Glomerular visceral epithelial cell (primary cell): ENCODE data around the gene DELE1.
"Not testable (repeated sequence)": the region's sequence is repeated elsewhere in the genome, so short reads cannot be mapped to it uniquely, and the experiment has no call there.

Source experiments
- DNase-seq: peaks from one replicate; pipeline ENCODE4 v3.0.0-alpha.2; 2016; ENCODE audit errors: extremely low spot score

Gene DELE1

DNA sequence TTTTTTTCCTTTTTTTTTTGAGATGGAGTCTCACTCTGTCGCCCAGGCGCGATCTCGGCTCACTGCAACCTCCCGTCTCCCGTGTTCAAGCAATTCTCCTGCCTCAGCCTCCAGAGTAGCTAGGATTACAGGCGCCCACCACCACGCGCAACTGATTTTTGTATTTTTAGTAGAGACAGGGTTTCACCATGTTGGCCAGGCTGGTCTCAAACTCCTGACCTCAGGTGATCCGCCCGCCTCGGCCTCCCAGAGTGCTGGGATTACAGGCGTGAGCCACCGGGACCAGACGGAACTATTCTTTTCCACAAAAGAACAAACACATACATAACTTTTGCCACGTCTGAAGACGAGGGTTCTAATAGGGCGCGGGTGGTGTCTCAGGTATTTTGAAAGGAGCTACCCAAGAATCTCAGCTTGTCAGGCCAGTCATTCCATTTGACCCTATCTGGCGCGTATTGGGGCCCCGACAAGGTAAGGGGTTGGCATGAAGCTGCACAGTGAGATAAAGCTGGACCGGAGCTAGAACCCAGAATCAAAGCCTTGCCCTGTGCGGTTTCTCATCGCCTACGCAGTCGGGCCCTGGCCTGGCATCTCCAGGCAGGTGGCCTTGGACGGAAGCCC, 734 bp upstream of the DELE1 start:
- DNase-seq = not testable (repeated sequence)

DNA sequence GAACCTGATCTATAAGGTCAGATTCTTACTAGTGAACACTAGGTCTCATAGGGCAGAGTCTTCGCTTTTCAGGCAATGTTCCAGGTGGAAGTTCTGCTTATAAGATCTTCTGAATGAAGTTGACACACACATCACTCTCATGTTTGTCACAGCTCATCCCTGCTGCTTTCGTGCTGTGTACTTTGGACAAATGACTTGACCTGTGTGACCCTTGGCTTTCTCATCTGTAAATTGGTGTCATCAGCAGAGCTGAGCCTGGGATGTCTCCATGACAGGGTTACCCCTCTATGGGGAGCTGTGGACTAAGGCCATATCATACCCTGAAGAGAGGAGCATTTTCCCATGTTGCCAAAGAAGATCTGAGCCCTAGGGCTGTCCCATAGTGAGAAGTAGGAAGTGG, 2.8 kb downstream of the DELE1 start:
- DNase-seq = no peak

DNA sequence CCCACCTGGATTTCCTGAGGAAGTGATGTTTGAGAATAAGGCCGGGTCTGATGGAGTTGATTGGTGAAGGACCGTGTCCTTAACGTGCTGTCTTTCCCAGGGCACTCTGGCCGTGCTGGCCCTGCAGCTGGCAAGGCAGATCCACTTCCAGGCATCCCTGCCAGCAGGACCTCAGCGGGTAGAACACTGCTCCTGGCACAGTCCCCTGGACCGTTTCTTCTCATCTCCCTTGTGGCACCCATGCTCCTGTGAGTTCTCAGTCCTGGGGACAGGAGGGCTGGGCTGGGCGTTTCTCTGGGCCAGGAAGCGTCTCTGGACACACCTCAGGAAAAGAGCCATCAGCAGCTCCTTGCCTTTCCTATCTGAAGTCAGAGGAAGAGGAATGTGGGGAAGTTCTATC, 4.4 kb downstream of the DELE1 start:
- DNase-seq = no peak

DNA sequence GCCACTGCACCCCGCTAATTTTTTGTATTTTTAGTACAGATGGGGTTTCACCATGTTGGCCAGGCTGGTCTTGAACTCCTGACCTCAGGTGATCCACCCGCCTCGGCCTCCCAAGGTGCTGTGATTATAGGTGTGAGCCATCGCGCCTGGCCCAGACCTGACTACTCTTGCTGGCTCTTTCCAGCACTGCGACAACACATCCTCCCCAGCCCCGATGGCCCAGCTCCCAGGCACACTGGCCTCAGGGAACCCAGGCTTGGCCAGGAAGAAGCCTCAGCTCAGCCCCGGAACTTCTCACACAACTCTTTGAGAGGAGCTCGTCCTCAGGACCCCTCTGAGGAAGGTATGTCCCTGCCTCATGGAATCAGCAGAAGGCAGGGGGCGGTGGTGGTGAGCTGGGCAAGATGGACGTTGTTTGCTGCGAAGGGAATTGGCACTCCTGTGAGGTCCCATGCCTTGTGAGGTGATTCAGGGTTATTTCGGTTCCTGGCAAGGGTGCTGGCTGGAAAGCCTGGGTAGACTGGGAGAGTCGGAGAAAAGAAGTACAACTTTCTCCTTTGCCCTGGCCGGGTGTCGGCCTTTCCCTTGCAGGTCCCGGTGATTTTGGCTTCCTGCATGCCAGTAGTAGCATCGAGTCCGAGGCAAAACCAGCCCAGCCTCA, 5.9 kb downstream of the DELE1 start:
- DNase-seq = no peak

DNA sequence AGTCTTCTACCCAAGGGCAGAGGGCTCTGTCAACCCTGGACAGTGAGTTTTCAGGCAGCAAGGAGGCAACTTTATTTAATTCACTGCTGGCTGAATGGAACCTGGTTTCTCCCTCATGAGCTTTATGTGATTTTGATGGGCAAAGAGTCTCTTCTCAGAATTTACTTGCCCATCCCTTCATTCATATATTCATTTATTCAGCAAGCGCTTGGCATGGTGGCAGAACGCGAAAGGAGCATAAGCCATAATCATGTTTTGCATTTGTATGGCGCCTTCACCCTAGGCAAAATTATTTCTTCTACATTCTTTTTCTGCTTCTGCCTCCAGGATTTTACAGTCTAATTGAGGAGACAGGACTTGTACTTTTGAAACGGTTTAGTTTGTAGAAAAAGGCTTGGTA, 8.0 kb downstream of the DELE1 start:
- DNase-seq = no peak

DNA sequence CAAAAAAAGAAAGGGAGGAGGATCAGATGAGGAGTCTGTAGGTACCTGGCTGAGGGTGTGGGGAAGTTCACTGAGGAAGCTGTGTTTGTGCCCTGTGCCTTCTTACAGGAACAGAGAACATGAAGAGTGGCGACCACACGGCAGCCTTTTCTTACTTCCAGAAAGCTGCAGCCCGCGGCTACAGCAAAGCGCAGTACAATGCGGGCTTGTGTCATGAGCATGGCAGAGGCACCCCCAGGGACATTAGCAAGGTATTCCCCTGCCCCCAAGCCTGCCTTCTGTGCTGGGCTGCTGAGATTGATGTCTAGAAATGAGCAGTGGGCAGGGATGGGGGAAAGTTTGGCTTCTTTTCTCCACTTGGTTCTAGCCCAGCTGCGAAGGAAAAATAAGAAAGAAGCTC, 9.5 kb downstream of the DELE1 start:
- DNase-seq = no peak

DNA sequence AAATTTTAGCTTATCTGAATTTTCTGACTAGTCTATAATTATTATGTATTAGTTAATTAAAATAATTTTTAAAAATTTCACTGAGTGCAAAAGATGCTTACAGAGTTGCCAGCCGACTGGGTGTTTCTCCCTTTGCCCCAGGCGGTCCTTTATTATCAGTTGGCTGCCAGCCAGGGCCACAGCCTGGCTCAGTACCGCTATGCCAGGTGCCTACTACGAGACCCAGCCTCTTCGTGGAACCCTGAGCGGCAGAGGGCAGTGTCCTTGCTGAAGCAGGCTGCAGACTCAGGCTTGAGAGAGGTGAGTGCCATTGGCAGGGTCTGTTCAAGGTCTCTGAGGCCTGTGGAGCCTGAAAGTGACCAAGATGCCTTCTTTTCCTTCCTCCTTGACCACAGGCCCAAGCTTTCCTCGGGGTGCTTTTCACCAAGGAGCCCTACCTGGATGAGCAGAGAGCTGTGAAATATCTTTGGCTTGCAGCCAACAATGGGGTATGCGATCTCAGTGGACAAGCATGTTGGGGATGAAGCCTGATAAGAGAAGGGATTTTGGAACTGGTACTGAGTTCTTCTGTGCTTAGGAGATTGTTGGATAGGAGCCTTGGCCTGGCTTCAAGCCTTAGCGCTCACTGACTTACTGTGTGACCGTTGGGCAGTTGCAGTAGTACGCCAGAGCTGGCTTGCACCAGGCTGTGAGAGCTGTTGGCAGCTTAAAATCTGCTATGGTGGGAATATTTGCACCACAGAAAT, 10.6 kb downstream of the DELE1 start:
- DNase-seq = no peak

DNA sequence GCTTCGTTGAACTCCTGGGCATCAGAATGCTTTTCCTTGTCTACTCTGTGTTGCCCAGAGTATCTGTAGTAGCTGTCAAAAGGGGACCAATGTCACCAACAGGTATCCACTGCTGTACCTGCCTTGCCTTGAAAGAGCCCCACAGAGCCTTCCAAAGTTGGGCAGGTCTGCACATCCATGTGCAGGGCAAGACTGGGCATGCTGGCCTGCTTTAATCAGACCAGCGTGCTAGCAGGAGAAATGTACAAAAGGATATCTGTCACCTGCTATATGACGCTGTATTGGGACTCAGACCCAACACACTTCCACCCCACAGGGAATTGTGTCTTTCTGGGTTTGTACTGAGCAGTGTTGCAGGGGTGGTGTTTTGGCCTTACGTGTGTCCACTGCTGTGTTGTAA, 11.9 kb downstream of the DELE1 start:
- DNase-seq = no peak

DNA sequence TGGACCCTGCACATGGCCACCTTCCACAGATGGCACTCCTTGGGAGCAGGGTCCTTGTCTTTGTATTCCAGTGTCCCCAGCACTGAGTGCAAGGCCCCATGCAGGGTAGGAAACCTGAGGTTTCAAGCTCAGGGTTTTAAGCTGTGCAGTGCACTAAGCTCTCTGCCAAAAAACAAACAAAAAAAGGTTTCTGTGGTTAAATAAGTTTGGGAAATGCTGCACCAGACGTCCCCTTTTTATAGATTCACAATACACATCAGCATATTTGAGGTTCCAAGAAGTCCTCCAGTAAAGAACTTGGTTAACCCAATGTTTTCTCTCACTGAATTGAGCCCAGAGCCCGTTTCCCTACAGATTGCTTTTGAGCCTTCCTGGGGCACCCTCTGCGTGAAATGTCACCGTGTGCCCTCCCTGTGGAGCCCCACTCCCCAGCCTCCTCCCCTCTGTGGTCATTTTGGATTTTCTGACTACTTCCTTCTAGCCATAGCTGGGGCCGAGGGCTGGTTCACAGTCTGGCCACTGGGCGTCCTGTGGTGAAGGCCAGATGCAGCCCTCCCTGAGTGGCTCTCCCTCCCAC, 17.1 kb downstream of the DELE1 start:
- no peak for DNase-seq

DNA sequence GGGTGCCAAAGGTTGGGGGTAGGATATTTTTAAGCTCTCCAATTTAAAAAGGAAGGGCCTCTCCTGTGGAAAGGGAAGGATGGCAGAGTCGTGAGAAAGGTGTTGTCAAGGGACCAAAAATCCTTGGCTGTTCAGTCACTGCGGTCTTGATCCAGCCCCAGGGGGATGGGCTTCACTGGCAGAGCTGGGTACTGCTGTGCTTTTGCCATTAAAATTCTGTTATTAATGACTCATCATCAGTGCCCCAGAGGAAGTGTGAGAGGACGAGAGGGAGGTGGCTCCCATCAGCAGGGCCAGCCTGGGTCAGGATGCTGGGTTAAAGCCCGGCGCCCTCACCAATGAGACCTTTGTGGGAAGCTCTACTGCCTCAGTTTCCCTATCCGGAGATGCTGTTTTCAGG, 17.6 kb downstream of the DELE1 start:
- DNase-seq = no peak

DNA sequence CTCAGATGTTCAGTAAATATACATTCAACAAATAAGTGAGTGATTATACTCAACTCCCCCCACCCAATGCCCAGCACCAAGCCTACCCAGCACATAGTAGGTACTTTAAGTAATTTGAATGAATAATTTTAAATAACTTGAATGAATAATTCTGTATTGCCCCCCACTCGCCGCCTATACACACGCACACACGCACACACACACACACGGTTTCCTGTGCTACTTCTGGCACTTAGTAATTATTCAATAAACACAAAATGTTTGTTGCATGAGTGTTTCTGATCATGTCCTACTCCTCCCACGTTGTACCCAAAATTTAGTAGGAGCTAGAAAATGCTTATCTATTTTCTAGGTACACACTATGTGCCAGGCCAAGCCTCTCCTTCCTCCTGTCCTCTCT, 18.1 kb downstream of the DELE1 start:
- DNase-seq = no peak

DNA sequence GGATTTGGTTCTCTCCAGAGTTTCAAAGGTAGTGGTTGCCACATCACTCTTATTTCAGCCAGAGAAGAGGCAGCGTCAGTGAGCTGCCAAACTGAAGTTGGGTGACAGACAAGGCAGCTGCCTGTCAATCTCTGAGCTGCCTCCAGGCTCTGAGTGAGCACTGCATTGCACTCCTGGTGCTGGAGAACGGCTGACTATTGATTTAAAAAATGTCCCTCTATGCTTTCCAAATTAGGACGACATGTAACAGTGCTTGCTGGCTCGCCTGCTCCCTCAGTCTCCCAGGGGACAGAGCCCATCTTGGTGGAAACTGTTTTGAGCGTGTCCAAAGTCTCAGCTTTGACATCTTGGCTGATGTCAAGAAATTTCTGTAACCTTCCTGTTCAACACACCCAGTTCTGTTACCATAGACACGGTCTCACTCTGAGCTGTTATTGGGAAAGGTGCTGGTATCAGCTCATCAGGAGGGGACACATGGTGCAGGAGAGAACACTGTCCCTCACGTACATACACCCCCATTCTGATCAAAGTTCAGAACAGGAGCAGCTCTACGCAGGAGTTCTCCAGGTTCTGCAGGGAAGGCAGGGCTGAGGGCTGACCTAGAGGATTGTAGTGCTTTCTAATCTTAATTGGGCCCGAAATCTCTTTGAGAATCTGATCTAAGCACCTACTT, 18.6 kb downstream of the DELE1 start:
- DNase-seq = no peak

DNA sequence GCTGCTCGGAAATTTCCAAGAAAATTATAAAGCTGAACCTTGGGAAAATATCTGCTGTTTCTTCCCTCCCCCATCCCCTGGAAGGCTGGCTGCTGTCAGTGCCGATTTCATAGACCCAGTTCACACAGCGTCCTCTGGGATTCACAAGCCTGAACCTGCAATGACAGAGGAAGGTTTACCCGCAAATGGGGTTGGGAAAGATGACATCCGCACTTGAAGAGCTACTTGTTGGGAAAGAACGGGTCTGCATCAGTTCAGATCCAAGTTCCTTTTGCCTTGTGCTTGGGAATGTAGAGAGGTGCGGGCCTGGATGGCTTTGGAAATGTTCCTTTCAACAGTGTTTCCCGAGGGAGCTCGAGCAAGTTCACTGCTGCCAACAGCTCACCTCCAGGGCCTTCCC, 20.4 kb downstream of the DELE1 start:
- no peak for DNase-seq

DNA sequence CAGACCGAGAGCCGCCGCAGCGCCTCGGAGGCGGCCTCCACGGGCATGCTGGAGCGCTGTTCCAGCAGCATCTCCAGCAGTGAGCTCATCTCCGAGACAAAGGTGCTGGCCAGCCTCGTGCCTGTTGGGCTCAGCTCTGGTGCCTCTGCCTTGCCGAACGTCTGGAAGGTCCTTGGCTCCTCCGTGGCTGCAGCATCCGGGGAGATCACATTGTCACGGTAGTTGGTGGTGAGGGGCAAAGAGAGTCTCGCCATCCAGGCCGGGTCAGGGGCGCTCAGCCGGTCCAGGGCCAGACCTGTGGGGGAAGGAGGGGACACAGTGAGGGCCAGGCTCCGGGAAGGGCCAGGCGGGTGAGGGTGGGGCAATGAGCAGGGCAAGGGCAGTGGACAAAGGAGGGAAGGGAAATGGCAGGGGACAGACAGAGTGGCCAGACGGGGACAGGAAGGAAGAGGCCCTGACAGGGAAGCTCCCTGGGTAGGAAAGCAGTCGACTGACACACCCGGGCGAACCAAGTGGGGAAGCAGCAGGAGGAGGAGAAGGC, 21.9 kb downstream of the DELE1 start:
- no peak for DNase-seq

DNA sequence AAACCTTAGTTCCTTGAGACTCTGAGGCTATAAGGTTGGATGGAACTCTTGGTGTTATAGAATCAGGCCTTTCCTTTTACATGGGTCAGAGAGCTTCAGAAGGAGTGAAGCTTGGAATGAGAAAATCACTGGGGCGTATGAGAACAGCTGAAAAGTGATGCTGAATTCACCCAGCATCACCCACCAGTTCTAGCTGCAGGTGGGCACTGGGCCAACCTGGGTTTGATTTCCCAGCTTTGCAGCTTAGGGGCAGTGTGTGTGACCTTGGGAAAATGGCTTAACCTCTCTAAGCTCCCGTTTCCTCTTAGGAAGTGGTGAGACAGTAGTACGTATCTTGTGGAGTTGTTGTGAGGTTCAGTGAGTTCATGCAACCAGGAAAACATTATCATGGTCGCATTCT, 23.6 kb downstream of the DELE1 start:
- no peak for DNase-seq

DNA sequence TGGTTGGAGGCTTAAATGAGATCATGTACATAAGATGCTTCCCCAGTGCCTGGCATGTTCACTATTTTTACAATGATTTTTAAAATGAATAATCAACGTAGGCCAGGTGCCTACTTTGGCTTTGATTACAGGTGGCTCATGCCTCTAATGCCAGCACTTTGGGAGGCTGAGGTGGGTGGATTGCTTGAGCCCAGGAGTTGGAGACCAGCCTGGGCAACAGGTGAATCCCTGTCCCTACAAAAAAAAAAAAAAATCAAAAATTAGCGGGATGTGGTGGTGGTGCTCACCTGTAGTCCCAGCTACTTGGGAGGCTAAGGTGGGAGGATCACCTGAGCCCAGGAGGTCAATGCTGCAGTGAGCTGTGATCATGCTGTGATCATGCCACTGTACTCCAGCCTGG, 25.1 kb downstream of the DELE1 start:
- no peak for DNase-seq

DNA sequence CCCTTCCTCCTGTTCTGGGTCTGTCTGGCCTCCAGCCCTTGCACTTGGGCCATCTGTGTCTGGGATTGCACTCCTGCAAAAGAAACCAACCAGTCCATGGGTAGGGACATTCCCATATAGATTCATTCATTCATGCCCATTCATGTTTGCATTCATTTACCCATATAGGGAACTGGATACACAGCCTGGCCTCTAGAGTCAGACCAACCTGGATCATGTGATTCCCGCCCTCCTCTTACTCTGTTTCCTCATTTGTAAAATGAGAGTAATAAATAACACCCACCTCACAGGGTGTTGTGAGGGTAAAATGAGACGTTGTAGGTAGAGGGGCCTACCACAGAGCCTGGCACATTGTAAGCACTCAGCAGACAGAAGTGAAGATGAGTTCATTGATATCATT, 25.8 kb downstream of the DELE1 start:
- DNase-seq = no peak

DNA sequence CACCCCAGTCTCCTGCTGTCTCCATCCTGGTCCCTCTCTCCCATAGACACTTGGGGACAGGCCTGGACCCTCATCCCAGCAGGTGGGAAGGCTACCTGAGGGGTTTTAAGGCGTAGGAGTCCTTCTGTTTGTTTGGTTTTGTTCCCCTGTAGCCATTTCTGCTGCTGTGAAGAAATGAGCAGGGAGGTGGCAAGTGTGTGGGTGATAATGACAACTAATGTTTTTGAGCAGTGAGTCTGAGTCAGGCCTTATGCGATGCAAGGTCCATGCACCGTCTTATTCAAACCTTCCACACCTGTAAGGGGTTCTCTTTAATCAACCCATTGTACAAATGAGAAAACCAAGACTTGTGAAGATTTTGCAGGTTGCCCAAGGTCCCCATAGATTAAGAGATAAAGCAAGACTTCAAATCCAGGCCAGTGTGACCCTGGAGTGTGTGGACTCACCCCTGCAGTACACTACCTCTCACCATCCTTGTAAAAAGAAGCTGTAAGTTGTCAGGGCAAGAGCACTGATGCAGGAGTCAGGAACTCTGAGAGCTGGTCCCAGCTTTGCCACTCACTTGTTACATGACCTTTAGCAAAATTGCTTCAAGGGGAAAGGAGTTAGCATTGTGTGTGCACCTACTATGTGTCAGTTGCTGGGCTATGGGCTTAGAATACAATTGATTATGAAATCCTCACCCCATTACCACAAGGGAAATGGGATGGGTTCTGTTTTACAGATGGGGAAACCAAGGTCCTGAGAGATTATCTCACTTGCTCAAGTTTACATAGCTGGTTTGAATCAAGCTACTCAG, 26.7 kb downstream of the DELE1 start:
- DNase-seq = no peak

DNA sequence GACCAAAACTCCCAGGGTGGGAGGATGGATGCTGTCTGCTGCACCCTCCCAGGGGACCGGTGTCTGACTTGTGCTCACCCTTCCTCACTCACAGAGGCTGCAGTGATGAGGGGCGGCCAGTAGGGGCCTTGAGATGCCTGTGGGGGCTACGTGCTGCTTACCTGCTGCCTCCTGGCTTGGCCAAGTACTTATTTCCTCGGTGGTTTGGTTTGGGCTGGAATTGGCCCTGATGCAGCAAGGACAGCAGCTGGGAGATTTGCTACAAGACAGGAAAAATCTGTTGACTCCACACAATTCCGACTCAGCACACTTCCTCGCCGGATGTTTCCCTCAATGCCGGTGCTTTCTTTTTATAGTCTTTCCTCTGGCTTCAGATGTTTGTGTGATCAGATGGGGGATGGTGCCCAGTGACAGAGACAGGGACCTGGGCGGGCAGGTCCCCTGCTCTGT, 27.7 kb downstream of the DELE1 start:
- DNase-seq = no peak

DNA sequence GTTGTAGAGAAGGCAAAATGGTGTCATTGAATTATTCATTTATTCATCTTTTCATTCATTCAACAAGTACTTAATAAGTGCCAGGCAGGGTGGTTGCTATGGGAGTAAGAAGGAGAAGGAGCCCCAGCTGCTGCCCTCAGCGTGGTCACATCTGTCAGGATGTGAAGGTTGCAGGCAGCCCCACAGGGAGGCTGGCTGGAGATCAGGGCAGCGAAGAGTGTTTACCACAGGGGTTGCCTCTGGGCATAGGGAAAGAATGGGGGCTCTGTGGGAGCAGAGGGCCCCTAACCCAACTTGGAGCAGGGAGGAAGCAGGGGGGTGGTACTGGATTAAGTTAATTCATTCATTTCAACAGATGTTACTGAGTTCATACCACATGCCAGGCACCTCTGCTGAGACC, 28.3 kb downstream of the DELE1 start:
- no peak for DNase-seq

DNA sequence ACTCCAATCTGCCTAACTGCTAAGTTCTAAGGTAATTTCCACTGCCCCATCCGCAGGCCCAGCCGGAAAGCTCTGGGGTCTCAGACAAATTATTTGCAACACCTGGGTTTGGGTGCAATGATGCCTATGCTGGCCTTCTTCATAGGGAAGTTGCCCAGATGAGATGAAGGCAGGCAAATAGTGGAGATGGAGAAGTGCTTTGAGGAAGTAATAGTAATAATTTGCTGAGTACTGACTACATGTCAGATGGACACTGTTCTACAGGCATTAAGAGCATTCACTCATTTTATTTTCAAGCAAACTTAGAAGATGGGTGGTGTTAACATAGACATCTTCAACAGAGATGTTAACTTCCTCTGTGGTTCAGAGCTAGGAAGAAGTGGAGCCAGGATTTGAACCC, 30.5 kb downstream of the DELE1 start:
- DNase-seq = no peak
